BLaER1 treated with 17β-estradiol and CSF1 and Interleukin-3, amounts not matched to agents 10 nM and 100 nM (cell line): Measurements from ENCODE around the gene CD2BP2.
"Not testable (repeated sequence)": the region's sequence is repeated elsewhere in the genome, so short reads cannot be mapped to it uniquely, and the experiment has no call there.

Experiments used
- H3K27ac ChIP-seq, 11 experiments: shearing (Covaris generic); formaldehyde crosslinking; 2 replicates each; pipeline ENCODE4 v1.8.1; 2022
- H3K27me3 ChIP-seq, 11 experiments: shearing (Covaris generic); formaldehyde crosslinking; 2 replicates each; pipeline ENCODE4 v1.8.1; 2022
- H3K36me3 ChIP-seq, 11 experiments: shearing (Covaris generic); formaldehyde crosslinking; 2 replicates each; pipeline ENCODE4 v1.8.1; 2022
- H3K4me1 ChIP-seq, 10 experiments: shearing (Covaris generic); formaldehyde crosslinking; 2 replicates each; pipeline ENCODE4 v1.8.1; 2022
- H3K4me2 ChIP-seq, 11 experiments: shearing (Covaris generic); formaldehyde crosslinking; 2 replicates each; pipeline ENCODE4 v1.8.1; 2022
- H3K4me3 ChIP-seq, 10 experiments: shearing (Covaris generic); formaldehyde crosslinking; 2 replicates each; pipeline ENCODE4 v1.8.1; 2022
- H3K9ac ChIP-seq, 11 experiments: shearing (Covaris generic); formaldehyde crosslinking; 2 replicates each; pipeline ENCODE4 v1.8.1; 2022
- H3K9me3 ChIP-seq, 11 experiments: shearing (Covaris generic); formaldehyde crosslinking; replicated peaks in 1 of 11; 2 replicates each; pipeline ENCODE4 v1.8.1; 2022
- H4K20me1 ChIP-seq, 11 experiments: shearing (Covaris generic); formaldehyde crosslinking; 2 replicates each; pipeline ENCODE4 v1.8.1; 2022
- Cebpa-rat ChIP-seq, 11 experiments: shearing (Covaris generic); IDR thresholded peaks; 2 replicates each; pipeline ENCODE4 v1.8.1; 2022

Gene CD2BP2

DNA sequence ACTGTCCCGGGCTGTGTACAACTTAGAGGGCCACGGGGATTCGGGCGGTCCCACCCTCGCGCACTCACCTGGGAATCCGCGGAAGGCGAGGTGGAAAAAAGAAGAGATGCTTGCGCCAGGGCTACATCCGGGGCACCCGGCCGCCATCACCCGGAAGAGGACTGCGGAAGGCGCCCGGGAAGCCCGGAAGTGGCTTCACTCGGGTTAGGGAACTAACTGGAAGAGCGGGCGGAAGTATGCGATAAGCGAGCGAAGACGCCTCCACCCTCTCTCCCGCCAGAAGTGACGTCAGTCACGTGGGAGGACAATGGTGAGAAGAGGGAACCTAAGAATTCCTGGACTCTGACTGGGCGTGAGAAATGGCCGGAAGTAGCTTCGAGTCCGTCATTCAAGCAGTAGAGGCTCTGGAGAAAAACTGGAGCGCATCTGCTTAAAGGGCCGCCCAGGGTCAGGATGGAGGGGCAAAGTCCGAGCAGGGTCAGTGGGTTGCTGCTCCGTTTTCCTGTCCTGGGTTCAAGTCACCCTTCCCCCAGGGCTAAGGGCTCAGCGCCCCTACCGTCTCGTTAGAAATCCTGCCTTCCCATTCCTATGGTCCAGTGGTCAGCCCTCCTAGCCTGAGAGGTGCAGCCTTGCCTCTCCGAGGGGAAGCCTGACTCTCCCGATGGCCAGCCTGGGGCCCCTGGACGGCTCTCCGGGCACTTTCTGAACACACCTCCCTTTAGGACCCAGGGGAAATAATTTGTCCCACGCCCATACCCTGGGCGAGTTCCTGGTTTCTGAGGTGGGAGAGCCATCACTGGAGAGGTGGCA is at the start of gene CD2BP2:
Gene CD2BP2 (minus strand): TSS at position 165 of the 810 bp plus-strand sequence. CDS start 627 bp downstream, outside the sequence.
- Histone ChIP-seq H4K20me1 (peaks cover 10 to 76% (median 38%) of the 10 kb centered on the region in 11 experiments; a peak in 19 of 22 replicates), H3K9me3 (no peaks in the 10 kb centered on the region), H3K4me2 (peak within 1 kb of the TSS; percentile 90 to 98 (median 95)), H3K4me1 (peaks cover 39 to 66% (median 51%) of the 10 kb centered on the region in 10 experiments), H3K27ac (peak within 1 kb of the TSS; percentile 82 to 93 (median 91)), H3K36me3 (peaks cover 74 to 81% (median 77%) of the 10 kb centered on the region in 11 experiments), H3K9ac (peak within 1 kb of the TSS; percentile 87 to 96 (median 93)), H3K4me3 (peak within 1 kb of the TSS; percentile 78 to 100 (median 98)), H3K27me3 (no peaks in the 10 kb centered on the region)
- TF ChIP-seq Cebpa-rat (IDR thresholded peaks at IDR 0.05): no peak

DNA sequence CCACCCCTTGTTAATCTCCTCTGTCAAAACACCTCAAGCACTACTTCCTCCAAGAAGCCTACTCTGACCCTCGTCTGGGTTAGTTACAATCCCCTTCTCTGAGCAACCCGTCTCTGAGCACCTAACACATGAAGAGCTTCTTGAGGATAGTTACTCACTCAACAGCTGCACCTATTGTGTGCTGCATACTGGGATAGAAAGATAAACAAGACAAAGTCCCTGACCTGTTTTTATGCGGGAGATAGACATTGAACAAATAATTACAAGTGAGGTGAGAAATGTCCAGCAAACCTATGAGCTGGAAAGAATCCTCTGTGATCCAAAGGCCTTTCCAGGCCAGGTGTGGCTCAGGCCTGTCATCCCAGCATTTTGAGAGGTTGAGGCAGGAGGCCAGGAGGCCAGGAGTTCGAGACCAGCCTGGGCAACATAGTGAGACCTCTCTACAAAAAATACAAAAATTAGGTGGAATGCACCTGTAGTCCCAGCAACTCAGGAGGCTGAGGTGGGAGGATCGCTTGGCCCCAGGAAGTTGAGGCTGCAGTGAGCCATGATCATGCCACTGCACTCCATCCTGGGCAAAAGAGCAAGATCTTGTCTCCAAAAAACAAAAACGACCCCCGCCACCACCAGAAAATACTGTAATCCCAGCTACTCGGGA is 46.8 kb upstream of the CD2BP2 start:
- H3K4me2 ChIP-seq: peak overlapping the region in 9 of 11 experiments; percentile 81 to 99 (median 95); a peak in 16 of 22 replicates
- H3K4me1 ChIP-seq: peaks cover 46 to 84% (median 70%) of the 10 kb centered on the region in 10 experiments
- H3K9ac ChIP-seq: peak overlapping the region in 3 of 11 experiments; percentile 83 to 90 (median 83); a peak in 4 of 22 replicates
- H3K9me3 ChIP-seq: no peaks in the 10 kb centered on the region
- no peaks in the 10 kb centered on the region for H3K27me3 ChIP-seq
- no peak overlapping the region for H3K4me3 ChIP-seq
- peak overlapping the region in 5 of 11 experiments; percentile 85 to 89 (median 88); a peak in 4 of 22 replicates for H3K27ac ChIP-seq
- H3K36me3 ChIP-seq: peaks cover 13 to 25% (median 18%) of the 10 kb centered on the region in 11 experiments
- TF ChIP-seq Cebpa-rat (IDR thresholded peaks at IDR 0.05): no peak
- H4K20me1 ChIP-seq: peaks cover 0 to 17% (median 0%) of the 10 kb centered on the region in 11 experiments; a peak in 3 of 22 replicates

DNA sequence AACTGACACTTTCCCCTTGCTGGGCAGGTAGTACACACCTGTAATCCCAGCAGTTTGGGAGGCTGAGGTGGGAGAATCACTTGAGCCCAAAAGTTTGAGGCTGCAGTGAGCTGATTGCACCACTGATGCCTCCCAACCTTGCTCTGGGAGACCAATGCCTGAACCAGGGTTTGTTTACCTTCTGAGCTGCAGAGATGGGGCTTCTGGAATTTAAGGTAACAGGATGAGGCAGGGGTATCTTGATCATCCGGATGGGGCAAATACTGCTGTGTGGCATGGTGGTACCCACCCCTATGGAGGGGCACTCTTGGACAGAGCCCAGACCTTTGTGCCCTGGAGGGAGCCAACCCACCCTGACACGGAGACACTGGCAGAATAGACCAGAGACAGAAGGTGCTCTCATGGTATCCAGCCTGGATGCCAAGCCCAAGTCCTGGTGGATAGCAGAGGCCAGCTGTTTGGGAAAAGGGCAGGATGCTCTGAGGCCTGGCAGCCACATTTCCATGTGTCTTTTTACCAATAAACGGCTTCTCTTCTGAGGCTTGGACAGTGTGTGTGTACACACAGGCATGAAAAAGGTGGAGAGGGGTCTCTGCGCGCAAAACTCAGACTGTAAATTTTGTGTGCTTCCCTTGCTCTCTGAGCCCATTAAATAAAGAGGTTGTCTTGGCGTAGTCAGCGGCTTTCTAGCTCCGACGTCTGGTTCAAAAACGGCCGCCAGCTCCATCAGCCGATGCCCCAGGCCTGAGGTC is 44.5 kb upstream of the CD2BP2 start:
- Histone ChIP-seq H3K27ac (peak overlapping the region in 10 of 11 experiments; percentile 66 to 91 (median 87); a peak in 19 of 22 replicates), H3K27me3 (no peaks in the 10 kb centered on the region), H3K36me3 (peaks cover 13 to 27% (median 18%) of the 10 kb centered on the region in 11 experiments), H3K4me2 (peak overlapping the region; percentile 81 to 99 (median 93)), H3K9me3 (no peaks in the 10 kb centered on the region), H3K4me1 (peaks cover 52 to 77% (median 62%) of the 10 kb centered on the region in 10 experiments), H4K20me1 (peaks cover 0 to 21% (median 0%) of the 10 kb centered on the region in 11 experiments; a peak in 3 of 22 replicates), H3K9ac (peak overlapping the region; percentile 79 to 93 (median 83)), H3K4me3 (peak overlapping the region; percentile 60 to 82 (median 64))
- TF ChIP-seq Cebpa-rat (IDR thresholded peaks at IDR 0.05): no peak

DNA sequence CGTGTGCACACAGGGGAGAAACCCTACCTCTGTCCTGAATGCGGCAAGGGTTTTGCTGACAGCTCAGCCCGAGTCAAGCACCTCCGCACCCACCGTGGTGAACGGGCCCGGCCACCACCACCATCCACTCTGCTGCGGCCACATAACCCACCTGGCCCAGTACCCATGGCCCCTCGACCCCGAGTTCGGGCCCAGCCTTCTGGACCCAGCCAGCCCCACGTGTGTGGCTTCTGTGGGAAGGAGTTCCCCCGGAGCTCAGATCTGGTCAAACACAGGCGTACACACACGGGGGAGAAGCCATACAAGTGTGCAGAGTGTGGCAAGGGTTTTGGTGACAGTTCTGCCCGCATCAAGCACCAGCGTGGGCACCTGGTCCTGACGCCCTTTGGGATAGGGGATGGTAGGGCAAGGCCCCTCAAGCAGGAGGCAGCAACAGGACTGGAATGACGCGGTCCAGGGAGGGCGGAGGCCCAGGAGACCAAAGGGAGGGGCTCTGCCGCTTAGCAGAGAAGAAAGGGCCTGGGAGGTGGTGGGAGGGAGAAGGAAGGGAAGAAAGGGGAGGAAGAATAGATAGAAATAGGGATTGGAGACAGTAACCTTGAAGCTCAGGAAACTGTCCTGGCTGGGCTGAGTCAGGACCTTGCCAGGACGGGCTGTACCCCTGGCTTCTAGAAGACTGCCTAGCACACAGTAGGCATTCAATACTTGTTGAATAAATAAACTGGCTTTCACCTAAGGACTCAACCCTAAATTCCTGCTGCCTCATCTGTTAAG is 43.7 kb upstream of the CD2BP2 start:
- Histone ChIP-seq H3K9ac (peak overlapping the region; percentile 79 to 93 (median 83); a peak in 19 of 22 replicates), H3K4me3 (peak overlapping the region in 3 of 10 experiments; percentile 64 to 65 (median 64); a peak in 4 of 20 replicates), H4K20me1 (peaks cover 0 to 21% (median 0%) of the 10 kb centered on the region in 11 experiments; a peak in 3 of 22 replicates), H3K9me3 (no peaks in the 10 kb centered on the region), H3K36me3 (peaks cover 13 to 27% (median 18%) of the 10 kb centered on the region in 11 experiments), H3K27me3 (no peaks in the 10 kb centered on the region), H3K27ac (peak overlapping the region in 7 of 11 experiments; percentile 85 to 89 (median 88); a peak in 12 of 22 replicates), H3K4me2 (peak overlapping the region; percentile 81 to 99 (median 93)), H3K4me1 (peaks cover 52 to 84% (median 70%) of the 10 kb centered on the region in 10 experiments)
- no peak for TF ChIP-seq Cebpa-rat (IDR thresholded peaks at IDR 0.05)

DNA sequence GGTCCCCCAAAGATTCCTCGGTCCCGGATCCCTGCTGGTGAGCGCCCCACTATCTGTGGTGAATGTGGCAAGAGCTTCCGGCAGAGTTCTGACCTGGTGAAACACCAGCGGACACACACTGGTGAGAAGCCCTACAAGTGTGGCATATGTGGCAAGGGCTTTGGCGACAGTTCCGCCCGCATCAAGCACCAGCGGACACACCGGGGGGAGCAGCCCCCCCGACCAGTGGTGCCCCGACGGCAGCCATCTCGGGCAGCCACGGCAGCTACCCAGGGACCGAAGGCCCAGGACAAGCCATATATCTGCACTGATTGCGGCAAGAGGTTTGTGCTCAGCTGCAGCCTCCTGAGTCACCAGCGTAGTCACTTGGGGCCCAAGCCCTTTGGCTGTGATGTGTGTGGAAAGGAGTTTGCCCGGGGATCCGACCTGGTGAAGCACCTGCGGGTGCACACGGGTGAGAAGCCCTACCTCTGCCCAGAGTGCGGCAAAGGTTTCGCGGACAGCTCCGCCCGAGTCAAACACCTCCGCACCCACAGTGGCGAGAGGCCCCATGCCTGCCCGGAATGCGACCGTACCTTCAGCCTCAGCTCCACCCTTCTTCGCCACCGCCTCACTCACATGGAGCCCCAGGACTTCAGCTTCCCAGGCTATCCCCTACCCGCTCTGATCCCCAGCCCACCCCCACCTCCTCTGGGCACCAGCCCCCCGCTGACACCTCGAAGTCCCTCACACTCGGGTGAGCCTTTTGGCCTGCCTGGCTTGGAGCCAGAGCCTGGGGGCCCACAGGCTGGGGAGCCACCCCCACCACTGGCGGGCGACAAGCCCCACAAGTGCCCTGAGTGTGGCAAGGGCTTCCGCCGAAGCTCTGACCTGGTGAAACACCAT is 42.9 kb upstream of the CD2BP2 start:
- Histone ChIP-seq H3K4me1 (peaks cover 45 to 76% (median 72%) of the 10 kb centered on the region in 10 experiments), H3K9me3 (no peaks in the 10 kb centered on the region), H3K36me3 (peaks cover 13 to 27% (median 18%) of the 10 kb centered on the region in 11 experiments), H3K27ac (peak overlapping the region in 5 of 11 experiments; percentile 46 to 89 (median 88); a peak in 7 of 22 replicates), H4K20me1 (peaks cover 0 to 21% (median 0%) of the 10 kb centered on the region in 11 experiments; a peak in 3 of 22 replicates), H3K4me3 (no peak overlapping the region), H3K27me3 (no peaks in the 10 kb centered on the region), H3K9ac (peak overlapping the region in 10 of 11 experiments; percentile 11 to 93 (median 89); a peak in 18 of 22 replicates), H3K4me2 (peak overlapping the region in 9 of 11 experiments; percentile 81 to 99 (median 95); a peak in 18 of 22 replicates)
- no peak for TF ChIP-seq Cebpa-rat (IDR thresholded peaks at IDR 0.05)

DNA sequence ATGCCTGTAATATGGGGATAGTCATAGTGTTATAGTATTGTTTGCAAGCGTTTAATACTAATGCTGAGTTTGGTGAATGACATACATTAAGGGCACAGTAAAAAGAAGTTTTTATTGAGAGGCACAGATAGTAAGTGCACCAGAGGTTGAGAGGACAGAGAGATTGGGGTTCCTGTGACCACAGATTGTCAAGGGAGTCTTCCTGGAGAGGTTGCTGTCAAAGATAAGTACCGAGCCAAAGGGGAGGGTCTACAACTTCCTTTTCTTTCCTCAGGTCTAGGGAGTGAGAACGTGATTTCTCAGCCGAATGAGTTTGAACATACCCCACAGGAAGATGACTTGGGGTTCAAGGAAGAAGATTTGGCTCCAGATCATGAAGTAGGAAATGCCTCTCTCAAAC is 41.9 kb upstream of the CD2BP2 start:
- Histone ChIP-seq H3K4me1 (peaks cover 40 to 74% (median 67%) of the 10 kb centered on the region in 10 experiments), H3K27ac (peak overlapping the region in 5 of 11 experiments; percentile 3 to 88 (median 45); a peak in 5 of 22 replicates), H3K4me2 (peak overlapping the region; percentile 81 to 99 (median 95)), H3K4me3 (peak overlapping the region in 3 of 10 experiments; percentile 95 to 98 (median 96); a peak in 2 of 20 replicates), H4K20me1 (peaks cover 0 to 21% (median 0%) of the 10 kb centered on the region in 11 experiments; a peak in 3 of 22 replicates), H3K36me3 (peaks cover 13 to 27% (median 18%) of the 10 kb centered on the region in 11 experiments), H3K9ac (peak overlapping the region; percentile 11 to 93 (median 85); a peak in 19 of 22 replicates), H3K27me3 (no peaks in the 10 kb centered on the region), H3K9me3 (no peaks in the 10 kb centered on the region)
- no peak for TF ChIP-seq Cebpa-rat (IDR thresholded peaks at IDR 0.05)

DNA sequence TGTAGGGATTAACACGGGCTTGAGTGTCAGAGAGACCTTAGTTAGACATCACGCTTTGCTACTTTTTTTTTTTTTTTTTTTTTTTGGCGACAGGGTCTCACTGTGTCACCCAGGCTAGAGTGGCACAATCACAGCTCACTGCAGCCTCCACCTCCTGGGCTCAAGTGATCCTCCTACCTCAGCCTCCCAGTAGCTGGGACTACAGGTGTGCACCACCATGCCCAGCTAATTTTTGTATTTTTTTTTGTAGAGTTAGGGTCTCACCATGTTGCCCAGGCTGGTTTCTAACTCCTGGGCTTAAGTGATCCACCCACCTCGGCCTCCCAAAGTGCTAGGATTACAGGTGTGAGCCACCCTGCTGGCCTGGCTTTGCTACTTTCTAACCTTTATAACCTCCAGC is 41.5 kb upstream of the CD2BP2 start:
- H4K20me1 ChIP-seq: peaks cover 0 to 21% (median 0%) of the 10 kb centered on the region in 11 experiments; a peak in 3 of 22 replicates
- peaks cover 13 to 27% (median 18%) of the 10 kb centered on the region in 11 experiments for H3K36me3 ChIP-seq
- not testable (repeated sequence) for H3K27me3 ChIP-seq, H3K9me3 ChIP-seq
- peaks cover 40 to 70% (median 63%) of the 10 kb centered on the region in 10 experiments for H3K4me1 ChIP-seq
- H3K4me2 ChIP-seq: peak overlapping the region; percentile 81 to 99 (median 95)
- H3K9ac ChIP-seq: peak overlapping the region in 9 of 11 experiments; percentile 82 to 93 (median 89); a peak in 18 of 22 replicates
- H3K27ac ChIP-seq: 0 out of 22 replicates have a peak overlapping the region, but pooled peaks of 1 of the 11 experiments have one; percentile 88
- peak overlapping the region; percentile 83 to 99 (median 95); a peak in 17 of 20 replicates for H3K4me3 ChIP-seq
